Loucy (cell line): ENCODE measurements around the gene DIABLO.

ENCODE experiments used
- EZH2phosphoT487 ChIP-seq: fragments of 200-600 bp; IDR thresholded peaks from 2 replicates; pipeline ENCODE4 v1.6.1; 2018; ENCODE audit warnings: antibody characterized with exemption, mild to moderate bottlenecking, moderate library complexity, borderline replicate concordance
- TF ChIP-seq, protein P1 (sequence below): fragments of 200-600 bp; sonication (generic); conservative IDR thresholded peaks from 2 replicates; pipeline ENCODE4 v1.5.1; 2014; ENCODE audit warnings: mild to moderate bottlenecking, antibody characterized with exemption, low read length

DNA sequence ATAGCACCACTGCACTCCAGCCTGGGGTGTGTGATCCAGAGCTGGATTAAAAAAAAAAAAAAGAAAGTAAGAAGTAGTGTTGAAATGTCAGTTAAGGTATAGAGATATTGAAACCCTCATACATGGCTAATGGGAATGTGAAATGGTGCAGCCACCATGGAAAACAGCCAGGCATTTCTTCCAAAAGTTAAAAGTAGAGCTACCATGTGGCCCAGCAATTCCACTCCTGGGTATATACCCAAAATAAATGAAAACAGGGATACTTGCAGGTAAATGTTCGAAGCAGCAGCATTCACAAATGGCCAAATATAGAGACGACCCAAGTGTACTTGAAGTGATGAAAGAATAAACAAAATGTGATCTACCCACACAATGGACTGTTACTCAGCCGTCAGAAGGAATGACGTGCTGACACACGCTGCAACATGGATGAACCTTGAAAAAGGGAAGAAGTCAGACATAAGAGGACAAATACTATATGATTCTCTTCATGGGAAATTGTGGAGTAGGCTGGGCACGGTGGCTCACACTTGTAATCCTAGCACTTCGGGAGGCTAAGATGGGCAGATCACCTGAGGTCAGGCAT lies 67.1 kb downstream of the DIABLO start:
- TF ChIP-seq, protein P1, sequence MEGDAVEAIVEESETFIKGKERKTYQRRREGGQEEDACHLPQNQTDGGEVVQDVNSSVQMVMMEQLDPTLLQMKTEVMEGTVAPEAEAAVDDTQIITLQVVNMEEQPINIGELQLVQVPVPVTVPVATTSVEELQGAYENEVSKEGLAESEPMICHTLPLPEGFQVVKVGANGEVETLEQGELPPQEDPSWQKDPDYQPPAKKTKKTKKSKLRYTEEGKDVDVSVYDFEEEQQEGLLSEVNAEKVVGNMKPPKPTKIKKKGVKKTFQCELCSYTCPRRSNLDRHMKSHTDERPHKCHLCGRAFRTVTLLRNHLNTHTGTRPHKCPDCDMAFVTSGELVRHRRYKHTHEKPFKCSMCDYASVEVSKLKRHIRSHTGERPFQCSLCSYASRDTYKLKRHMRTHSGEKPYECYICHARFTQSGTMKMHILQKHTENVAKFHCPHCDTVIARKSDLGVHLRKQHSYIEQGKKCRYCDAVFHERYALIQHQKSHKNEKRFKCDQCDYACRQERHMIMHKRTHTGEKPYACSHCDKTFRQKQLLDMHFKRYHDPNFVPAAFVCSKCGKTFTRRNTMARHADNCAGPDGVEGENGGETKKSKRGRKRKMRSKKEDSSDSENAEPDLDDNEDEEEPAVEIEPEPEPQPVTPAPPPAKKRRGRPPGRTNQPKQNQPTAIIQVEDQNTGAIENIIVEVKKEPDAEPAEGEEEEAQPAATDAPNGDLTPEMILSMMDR, result no peak
- no peak for TF ChIP-seq EZH2phosphoT487
